Activated CD8-positive, alpha-beta memory T cell treated with anti-CD3 and anti-CD28 coated beads for 1 hour (primary cell): ENCODE data around the gene PRUNE2.
A peak's percentile ranks its signal among the peaks of the same experiment; 100 is the strongest.

ENCODE experiments used
- DNase-seq, 2 donors: peaks; one replicate each; pipeline ENCODE4 v3.0.0-alpha.2; 2020; ENCODE audit warnings: low read depth in 1 of 2; ENCODE audit errors: extremely low read depth in 1 of 2

PRUNE2 gene

GRCh38 chr9:76585487-76586389, 320.2 kb downstream of the PRUNE2 start:
- no peak for DNase-seq

DNA sequence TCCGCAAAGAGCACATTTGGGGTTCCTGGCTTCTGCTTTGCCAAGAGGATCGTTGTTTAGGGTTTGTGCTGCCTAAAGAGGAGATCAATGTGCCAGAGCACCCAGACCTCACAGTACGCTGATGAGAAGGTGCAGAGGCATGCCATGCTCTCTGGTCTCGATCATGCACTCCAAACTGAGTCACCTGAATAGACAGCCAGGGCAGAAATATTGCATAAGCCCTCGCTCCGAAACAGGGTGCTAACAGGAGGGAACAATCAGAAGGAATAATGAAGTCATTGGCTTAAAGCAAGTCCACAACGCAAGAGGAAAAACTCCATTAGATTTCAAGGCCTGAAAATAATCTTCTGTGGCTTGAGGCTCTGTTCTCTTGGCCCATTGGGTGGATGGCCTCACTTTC, 322.7 kb downstream of the PRUNE2 start:
- DNase-seq: no peak

GRCh38 chr9:76581731-76582130, 324.2 kb downstream of the PRUNE2 start:
- no peak for DNase-seq

DNA sequence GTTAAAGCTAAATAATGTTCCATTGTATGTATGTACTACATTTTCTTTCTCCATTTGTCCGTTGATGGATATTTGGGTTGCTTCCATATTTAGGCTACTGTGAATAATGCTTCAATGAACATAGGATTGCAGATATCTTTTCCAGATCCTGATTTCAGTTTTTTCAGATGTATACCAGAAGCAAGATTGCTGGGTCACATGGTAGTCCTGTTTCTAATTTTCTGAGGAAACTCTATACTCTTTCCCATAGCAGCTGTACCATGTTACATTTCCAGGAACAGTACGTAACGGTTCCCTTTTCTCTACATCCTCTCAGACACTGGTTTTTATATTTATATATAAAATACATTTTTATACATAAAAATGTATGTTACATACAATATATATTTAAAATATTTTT, 325.1 kb downstream of the PRUNE2 start:
- DNase-seq: no peak

DNA sequence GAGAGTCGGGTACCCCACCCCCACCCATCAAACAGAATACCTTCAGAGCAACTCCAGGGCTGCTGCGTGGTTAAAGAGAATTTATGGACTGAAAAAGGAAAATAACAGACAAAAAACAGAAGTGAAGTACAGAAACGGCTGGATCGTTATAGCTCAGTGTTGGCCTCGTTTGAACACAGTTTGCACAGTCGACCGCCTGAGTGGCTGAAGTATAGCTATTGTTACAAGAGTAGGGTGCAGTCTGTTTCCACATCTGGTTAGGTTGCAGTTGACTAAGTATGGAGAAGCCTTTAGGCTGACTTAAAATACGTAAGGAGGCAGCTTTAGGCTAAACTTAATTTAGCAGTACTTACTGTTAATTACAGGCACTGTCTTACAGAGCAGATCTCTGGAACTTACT, 325.7 kb downstream of the PRUNE2 start:
- DNase-seq: no peak

GRCh38 chr9:76576344-76576743, 329.6 kb downstream of the PRUNE2 start:
- peak; percentile 27 to 30 for DNase-seq

GRCh38 chr9:76575761-76576160, 330.2 kb downstream of the PRUNE2 start:
- DNase-seq: no peak

DNA sequence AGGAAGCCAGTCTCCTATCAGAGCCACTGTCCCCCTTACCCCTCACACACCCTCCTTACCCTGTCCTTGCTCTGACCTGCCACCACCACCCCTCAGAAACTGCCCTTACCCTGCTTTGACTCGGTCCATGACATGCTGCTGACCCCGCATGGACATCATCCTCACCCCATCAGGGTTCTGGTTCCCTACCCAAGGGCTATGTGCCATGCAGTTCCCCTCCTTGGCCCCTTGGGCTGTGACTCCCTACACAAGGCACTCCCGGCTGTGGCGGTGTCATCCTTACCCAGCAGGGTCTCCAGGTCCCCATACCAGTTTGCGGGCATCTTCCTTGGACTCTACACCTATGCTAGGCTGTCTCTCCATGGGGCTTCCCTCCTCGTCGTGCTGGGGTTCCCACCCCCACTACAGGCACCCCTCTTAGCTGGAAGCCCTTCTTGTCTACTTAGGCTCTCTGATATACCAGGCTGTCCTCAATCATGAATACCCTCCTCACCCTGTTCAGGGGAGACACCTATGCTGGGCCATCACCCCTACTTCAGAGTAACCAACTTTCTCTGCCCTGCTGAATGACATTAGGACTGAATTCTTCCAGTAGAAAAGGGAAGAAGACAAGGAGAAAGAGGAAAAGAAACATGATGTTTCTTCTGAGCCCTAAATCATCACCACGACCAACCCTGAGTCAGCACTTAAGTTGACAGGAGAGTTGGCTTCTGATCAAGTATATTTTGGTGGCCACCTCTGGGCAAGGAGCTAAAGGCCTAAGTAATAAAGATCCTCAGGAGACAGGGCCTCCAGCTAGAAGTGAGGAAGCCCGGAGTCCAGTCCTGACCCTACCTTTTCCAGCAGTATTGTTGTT, 331.8 kb downstream of the PRUNE2 start:
- DNase-seq: no peak

GRCh38 chr9:76573408-76573807, 332.5 kb downstream of the PRUNE2 start:
- DNase-seq: no peak

DNA sequence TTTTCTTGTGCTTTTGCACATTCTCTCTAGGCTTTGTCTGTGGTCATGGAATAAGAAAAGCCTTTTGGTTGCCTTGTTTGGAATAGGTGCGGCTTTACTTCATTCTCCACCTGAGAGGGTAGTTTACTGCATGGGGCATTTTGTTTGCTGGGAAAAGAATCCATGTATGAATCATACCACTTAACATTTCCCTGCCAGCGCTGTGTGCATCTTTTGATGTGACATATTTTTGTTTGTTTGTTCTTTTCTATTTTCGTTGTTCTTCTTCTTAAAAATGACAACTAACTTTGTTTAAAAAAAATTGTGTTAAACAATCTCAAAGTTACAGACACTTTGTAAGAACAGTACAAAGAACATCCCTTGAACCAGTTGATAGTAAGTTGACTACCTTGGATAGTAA, 333.8 kb downstream of the PRUNE2 start:
- DNase-seq: no peak

DNA sequence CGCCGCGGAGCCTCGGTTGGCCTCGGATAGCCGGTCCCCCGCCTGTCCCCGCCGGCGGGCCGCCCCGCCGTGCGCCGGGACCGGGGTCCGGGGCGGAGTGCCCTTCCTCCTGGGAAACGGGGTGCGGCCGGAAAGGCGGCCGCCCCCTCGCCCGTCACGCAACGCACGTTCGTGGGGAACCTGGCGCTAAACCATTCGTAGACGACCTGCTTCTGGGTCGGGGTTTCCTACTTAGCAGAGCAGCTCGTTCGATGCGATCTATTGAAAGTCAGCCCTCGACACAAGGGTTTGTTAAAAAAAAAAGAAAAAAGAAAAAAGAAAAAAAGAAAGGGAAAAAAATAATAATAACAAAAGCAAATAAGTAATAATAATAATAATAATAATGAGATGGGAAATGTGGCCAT, 334.2 kb downstream of the PRUNE2 start:
- DNase-seq: no peak

DNA sequence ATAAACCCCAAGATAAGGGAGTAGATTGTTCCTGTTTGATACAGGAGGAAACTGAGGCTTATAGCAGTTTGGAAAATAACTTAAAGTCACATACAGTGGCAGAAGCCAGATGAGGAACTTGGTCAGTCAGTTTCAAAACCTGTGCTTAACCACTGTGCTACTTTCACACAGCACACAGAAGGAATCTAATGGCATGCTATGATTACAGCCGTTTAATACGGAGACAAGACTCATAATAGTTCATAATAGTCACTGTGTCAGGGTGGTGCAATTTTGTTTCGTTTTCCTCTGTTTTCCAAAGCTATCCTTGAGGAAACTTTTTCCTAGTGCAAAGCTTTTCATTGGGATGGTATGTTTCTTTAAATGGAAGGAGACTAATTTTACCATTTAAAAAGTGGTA, 334.6 kb downstream of the PRUNE2 start:
- DNase-seq: no peak

GRCh38 chr9:76570826-76571225, 335.1 kb downstream of the PRUNE2 start:
- no peak for DNase-seq

GRCh38 chr9:76567086-76567485, 338.8 kb downstream of the PRUNE2 start:
- DNase-seq: no peak

DNA sequence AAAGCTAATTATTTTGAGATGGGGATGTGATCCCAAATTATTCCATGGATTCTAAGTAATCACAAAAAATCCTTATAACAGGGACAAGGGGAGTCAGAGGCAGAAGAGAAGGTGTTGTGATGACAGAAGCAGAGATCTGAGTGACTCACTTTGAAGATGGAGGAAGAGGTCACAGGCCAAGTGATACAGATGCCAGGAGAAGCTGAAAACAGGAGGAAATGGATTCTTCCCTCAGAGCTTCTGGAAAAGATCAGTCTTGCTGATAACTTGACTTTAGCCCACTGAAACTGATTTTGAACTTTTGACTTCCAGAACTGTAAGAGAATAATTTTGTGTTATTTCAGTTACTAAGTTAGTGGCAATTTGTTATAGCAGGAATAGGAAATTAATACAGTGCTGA, 341.6 kb downstream of the PRUNE2 start:
- DNase-seq: no peak

DNA sequence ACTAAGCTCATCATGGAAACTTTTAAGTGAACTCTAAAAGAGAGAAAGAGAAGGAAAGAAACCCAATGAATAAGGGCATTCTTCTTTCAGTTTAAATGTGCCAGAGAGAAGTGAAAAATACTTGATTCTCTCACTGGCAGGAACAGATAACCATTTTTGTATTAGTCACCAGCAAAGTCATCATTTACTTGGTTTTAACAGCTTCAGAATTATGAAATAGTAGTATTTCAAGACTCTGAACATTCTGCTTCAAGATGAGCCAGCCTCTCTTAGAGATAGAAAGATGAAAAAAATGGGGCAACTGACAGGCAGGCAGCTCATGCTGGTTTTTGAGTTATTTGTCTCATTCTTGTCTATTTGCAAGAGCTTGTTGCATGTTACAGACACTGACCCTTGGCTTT, 343.4 kb downstream of the PRUNE2 start:
- DNase-seq: no peak

DNA sequence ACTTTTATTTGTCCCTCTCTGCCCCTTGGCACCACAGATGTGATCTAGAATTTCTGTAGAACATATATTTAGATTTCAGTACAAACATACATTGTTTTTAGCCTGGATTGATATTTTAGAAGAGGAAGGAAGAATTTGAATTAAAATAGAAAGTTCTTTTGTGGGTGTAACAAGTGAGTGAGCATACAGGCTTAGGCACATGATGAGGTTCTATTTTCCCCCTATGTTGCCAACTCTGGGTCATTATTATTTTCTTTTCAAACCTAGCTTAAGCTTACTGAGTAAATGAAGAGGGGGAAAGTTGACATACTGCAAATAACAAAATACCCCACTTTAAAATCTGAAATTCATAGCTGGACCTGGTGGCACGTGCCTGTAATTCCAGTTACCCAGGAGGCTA, 344.0 kb downstream of the PRUNE2 start:
- DNase-seq: no peak
